Neural cell (in vitro differentiated cells): Measurements from ENCODE around the gene OLFML2B.

Experiments
- MXI1 ChIP-seq: fragments of 450-650 bp; conservative IDR thresholded peaks from 2 replicates; pipeline ENCODE4 v1.6.1; 2014; ENCODE audit warnings: antibody characterized with exemption, mild to moderate bottlenecking; ENCODE audit not compliant: poor library complexity, severe bottlenecking
- RAD21 ChIP-seq: fragments of 450-650 bp; conservative IDR thresholded peaks from 2 replicates; pipeline ENCODE4 v1.6.1; 2014; ENCODE audit warnings: antibody characterized with exemption, mild to moderate bottlenecking, moderate library complexity

GRCh38 chr1:162021124-162021523 lies 2.5 kb downstream of the OLFML2B start:
- no peak for TF ChIP-seq RAD21
- TF ChIP-seq MXI1, result no peak
